ENCODE data around the gene CAMSAP1. TPM values are rescaled to one million over a fixed set of nuclear protein-coding genes. Genes with fewer than 3 reads are reported as not detected.
A peak's percentile ranks its signal among the peaks of the same experiment; 100 is the strongest.

Gene CAMSAP1
- total RNA-seq, 6 experiments from 2014 or later = 5.2 to 16.1 (median 10.4) TPM

- Histone ChIP-seq H3K27ac (no peak overlapping the region), H3K27me3 (no peaks in the 10 kb centered on the region), H3K9me3 (no peaks in the 10 kb centered on the region), H3K4me3 (no peak overlapping the region), H3K4me1 (no peaks in the 10 kb centered on the region), H3K36me3 (peaks cover 0 to 62% (median 17%) of the 10 kb centered on the region in 4 donors)
- peak in 1 of 3 donors; percentile 40 for DNase-seq
- TF ChIP-seq POLR2A (IDR thresholded peaks at IDR 0.05) (no peak), CTCF (IDR thresholded peaks at IDR 0.05) (no peak)
- intact Hi-C loops (cut with DNase I) = no loop called here
- WGBS (ENCODE audit: insufficient coverage, low coverage, low lambda C conversion rate, missing lambda C conversion rate) = 84% methylated on average over 14 of the region's 28 CpGs
- ATAC-seq = no peak
Observed at GRCh38 chr9:135815830-135816650, 91.3 kb downstream of the CAMSAP1 start.

- 81% methylated on average over 2 of the region's 4 CpGs for WGBS (ENCODE audit: insufficient coverage, low coverage, low lambda C conversion rate, missing lambda C conversion rate)
- no peaks in the 10 kb centered on the region for H3K4me1 ChIP-seq
- TF ChIP-seq CTCF (IDR thresholded peaks at IDR 0.05) (no peak), POLR2A (IDR thresholded peaks at IDR 0.05) (no peak)
- no peak for ATAC-seq
- intact Hi-C loops (cut with DNase I) = no loop called here
- no peak overlapping the region for H3K27ac ChIP-seq
- H3K36me3 ChIP-seq = peaks cover 0 to 62% (median 19%) of the 10 kb centered on the region in 4 donors
- H3K4me3 ChIP-seq = no peak overlapping the region
- peak in 1 of 3 donors; percentile 20 for DNase-seq
- H3K9me3 ChIP-seq = no peaks in the 10 kb centered on the region
- no peaks in the 10 kb centered on the region for H3K27me3 ChIP-seq
Observed at GRCh38 chr9:135815413-135815812, 91.9 kb downstream of the CAMSAP1 start.

- H3K4me3 ChIP-seq = no peak overlapping the region
- peaks cover 0 to 60% (median 20%) of the 10 kb centered on the region in 4 donors for H3K36me3 ChIP-seq
- H3K27ac ChIP-seq = no peak overlapping the region
- H3K9me3 ChIP-seq = no peaks in the 10 kb centered on the region
- ATAC-seq (no peak), DNase-seq (peak in 1 of 3 donors; percentile 33)
- no peaks in the 10 kb centered on the region for H3K4me1 ChIP-seq
- no peaks in the 10 kb centered on the region for H3K27me3 ChIP-seq
- WGBS (ENCODE audit: insufficient coverage, low coverage, low lambda C conversion rate, missing lambda C conversion rate) = 98% methylated on average over 9 of the region's 12 CpGs
- TF ChIP-seq CTCF (IDR thresholded peaks at IDR 0.05) = no peak
- no peak for TF ChIP-seq POLR2A (IDR thresholded peaks at IDR 0.05)
- intact Hi-C loops (cut with DNase I) = no loop called here
Observed at GRCh38 chr9:135814421-135815095, 92.8 kb downstream of the CAMSAP1 start.

- 88% methylated on average over 2 of the region's 14 CpGs for WGBS (ENCODE audit: insufficient coverage, low coverage, low lambda C conversion rate, missing lambda C conversion rate)
- Histone ChIP-seq H3K4me1 (no peaks in the 10 kb centered on the region), H3K27me3 (no peaks in the 10 kb centered on the region), H3K9me3 (no peaks in the 10 kb centered on the region), H3K27ac (no peak overlapping the region), H3K4me3 (no peak overlapping the region), H3K36me3 (peaks cover 0 to 56% (median 20%) of the 10 kb centered on the region in 4 donors)
- TF ChIP-seq POLR2A (IDR thresholded peaks at IDR 0.05) = no peak
- TF ChIP-seq CTCF (IDR thresholded peaks at IDR 0.05) = no peak
- intact Hi-C loops (cut with DNase I) = no loop called here
- ATAC-seq = no peak
- DNase-seq = peak in 1 of 3 donors; percentile 30
Observed at GRCh38 chr9:135813671-135814290, 93.6 kb downstream of the CAMSAP1 start.
